Trophoblast cell (in vitro differentiated cells and primary cell): ENCODE results near the gene IGFALS.

ENCODE experiments used
- DNase-seq, 2 donors: peaks; one replicate each; pipeline ENCODE4 v3.0.0-alpha.2; 2016
- H2AFZ ChIP-seq: 2 replicates; pipeline ENCODE4 v1.6.1; 2013; ENCODE audit warnings: low read length, moderate library complexity, mild to moderate bottlenecking; ENCODE audit not compliant: insufficient read depth, poor library complexity
- H2AK5ac ChIP-seq: 2 replicates; pipeline ENCODE4 v1.6.1; 2013; ENCODE audit warnings: mild to moderate bottlenecking, low read length
- H2BK120ac ChIP-seq: 2 replicates; pipeline ENCODE4 v1.6.1; 2013; ENCODE audit warnings: low read length, mild to moderate bottlenecking, moderate library complexity; ENCODE audit not compliant: insufficient read depth, poor library complexity
- H2BK12ac ChIP-seq: 2 replicates; pipeline ENCODE4 v1.6.1; 2013; ENCODE audit warnings: mild to moderate bottlenecking, low read length, moderate library complexity
- H2BK5ac ChIP-seq: 2 replicates; pipeline ENCODE4 v1.6.1; 2013; ENCODE audit warnings: low read length, low read depth, moderate library complexity, mild to moderate bottlenecking; ENCODE audit not compliant: poor library complexity
- H3K14ac ChIP-seq: 2 replicates; pipeline ENCODE4 v1.6.1; 2013; ENCODE audit warnings: mild to moderate bottlenecking, low read length
- H3K18ac ChIP-seq: 2 replicates; pipeline ENCODE4 v1.6.1; 2013; ENCODE audit warnings: mild to moderate bottlenecking, low read length
- H3K23ac ChIP-seq: 2 replicates; pipeline ENCODE4 v1.6.1; 2013; ENCODE audit warnings: low read length
- H3K27ac ChIP-seq: 2 replicates; pipeline ENCODE4 v1.5.1; 2013; ENCODE audit warnings: low read depth, mild to moderate bottlenecking, inconsistent platforms, low read length, moderate library complexity
- H3K27me3 ChIP-seq: 2 replicates; pipeline ENCODE4 v1.6.1; 2013; ENCODE audit warnings: inconsistent platforms, mild to moderate bottlenecking, low read length, moderate library complexity; ENCODE audit not compliant: insufficient read depth
- H3K36me3 ChIP-seq, 2 experiments: 1 replicate in 1 of 2; 2 replicates in 1 of 2; pipeline ENCODE4 v1.6.1; 2013; ENCODE audit warnings: low read length in 2 of 2, mild to moderate bottlenecking in 2 of 2, moderate library complexity in 1 of 2; ENCODE audit not compliant: insufficient read depth in 2 of 2, control insufficient read depth in 1 of 2
- H3K4ac ChIP-seq: 2 replicates; pipeline ENCODE4 v1.6.1; 2013; ENCODE audit warnings: low read depth, mild to moderate bottlenecking, low read length, moderate library complexity
- H3K4me1 ChIP-seq, 2 experiments: 1 replicate in 1 of 2; 2 replicates in 1 of 2; pipeline ENCODE4 v1.6.1; 2013; ENCODE audit warnings: low read length in 2 of 2, mild to moderate bottlenecking in 2 of 2, moderate library complexity in 1 of 2; ENCODE audit not compliant: insufficient read depth in 2 of 2, control insufficient read depth in 1 of 2
- H3K4me2 ChIP-seq: 2 replicates; pipeline ENCODE4 v1.6.1; 2013; ENCODE audit warnings: inconsistent platforms, mild to moderate bottlenecking, low read length, moderate library complexity
- H3K4me3 ChIP-seq: 2 replicates; pipeline ENCODE4 v1.5.1; 2013; ENCODE audit warnings: mild to moderate bottlenecking, low read depth, low read length, inconsistent platforms
- H3K79me1 ChIP-seq: one replicate; pipeline ENCODE4 v1.6.1; 2013; ENCODE audit warnings: low read length
- H3K79me2 ChIP-seq: 2 replicates; pipeline ENCODE4 v1.6.1; 2013; ENCODE audit warnings: low read length, mild to moderate bottlenecking; ENCODE audit not compliant: control insufficient read depth, insufficient read depth, poor library complexity
- H3K9ac ChIP-seq: 2 replicates; pipeline ENCODE4 v1.6.1; 2013; ENCODE audit warnings: mild to moderate bottlenecking, low read length
- H3K9me3 ChIP-seq: 2 replicates; pipeline ENCODE4 v1.6.1; 2013; ENCODE audit warnings: low read depth, mild to moderate bottlenecking, control low read depth, inconsistent platforms, low read length; ENCODE audit not compliant: insufficient read depth
- H4K12ac ChIP-seq: 2 replicates; pipeline ENCODE4 v1.6.1; 2013; ENCODE audit warnings: low read depth, mild to moderate bottlenecking, low read length, moderate library complexity
- H4K8ac ChIP-seq: 2 replicates; pipeline ENCODE4 v1.6.1; 2013; ENCODE audit warnings: low read depth, mild to moderate bottlenecking, low read length, moderate library complexity
- H4K91ac ChIP-seq: one replicate; pipeline ENCODE4 v1.6.1; 2013; ENCODE audit warnings: low read depth, mild to moderate bottlenecking, low read length, moderate library complexity
- WGBS: extraction: QIAGEN DNeasy Blood & Tissue Kit; methylation state at CpG from one replicate; pipeline ENCODE4 v1.1.7; 2013; ENCODE audit warnings: missing lambda C conversion rate; ENCODE audit not compliant: insufficient read length, insufficient coverage; ENCODE audit errors: extremely low coverage; 5-methylcytosine and 5-hydroxymethylcytosine counted together

IGFALS gene

GRCh38 chr16:1831186-1832075, 37.9 kb upstream of the IGFALS start:
- Histone ChIP-seq H3K4me2 (no peak overlapping the region), H3K79me2 (peaks cover 6% of the 10 kb centered on the region), H2BK12ac (no peak overlapping the region), H3K4me3 (no peak overlapping the region), H4K12ac (no peak overlapping the region), H3K23ac (no peak overlapping the region), H2AFZ (no peak overlapping the region), H3K36me3 (peaks cover 0 to 2% of the 10 kb centered on the region in 2 experiments), H2BK120ac (no peak overlapping the region), H4K8ac (no peak overlapping the region), H3K9ac (no peak overlapping the region), H3K4ac (no peak overlapping the region), H3K14ac (no peak overlapping the region), H3K9me3 (no peaks in the 10 kb centered on the region), H3K18ac (no peak overlapping the region), H4K91ac (no peak overlapping the region), H3K79me1 (peaks cover 8% of the 10 kb centered on the region), H3K27me3 (no peaks in the 10 kb centered on the region), H3K4me1 (no peaks in the 10 kb centered on the region), H3K27ac (no peak overlapping the region), H2AK5ac (no peak overlapping the region), H2BK5ac (no peak overlapping the region)
- WGBS, result no CpG with 5 or more reads among the region's 19 CpGs
- DNase-seq, result no peak

- Histone ChIP-seq H3K9ac (no peak overlapping the region), H3K23ac (no peak overlapping the region), H2BK5ac (no peak overlapping the region), H3K79me2 (peaks cover 8% of the 10 kb centered on the region), H3K9me3 (no peaks in the 10 kb centered on the region), H4K12ac (no peak overlapping the region), H2BK12ac (no peak overlapping the region), H3K4me2 (no peak overlapping the region), H2AK5ac (no peak overlapping the region), H3K27me3 (no peaks in the 10 kb centered on the region), H4K8ac (no peak overlapping the region), H3K79me1 (peaks cover 8% of the 10 kb centered on the region), H4K91ac (no peak overlapping the region), H3K4ac (no peak overlapping the region), H3K36me3 (peaks cover 0 to 2% of the 10 kb centered on the region in 2 experiments), H2AFZ (no peak overlapping the region), H3K27ac (no peak overlapping the region), H3K14ac (no peak overlapping the region), H3K18ac (no peak overlapping the region), H3K4me1 (peaks cover 0 to 5% of the 10 kb centered on the region in 2 experiments), H3K4me3 (no peak overlapping the region), H2BK120ac (no peak overlapping the region)
- DNase-seq, result no peak
- WGBS, result no CpG with 5 or more reads among the region's 3 CpGs
These were observed 36.7 kb upstream of the IGFALS start for GRCh38 chr16:1830213-1830612.

- Histone ChIP-seq H4K8ac (no peak overlapping the region), H2AK5ac (no peak overlapping the region), H3K18ac (no peak overlapping the region), H2BK5ac (no peak overlapping the region), H3K23ac (no peak overlapping the region), H3K79me2 (peaks cover 8% of the 10 kb centered on the region), H2BK120ac (no peak overlapping the region), H3K27ac (no peak overlapping the region), H2BK12ac (no peak overlapping the region), H3K4me2 (no peak overlapping the region), H4K91ac (no peak overlapping the region), H3K9me3 (no peaks in the 10 kb centered on the region), H3K27me3 (no peaks in the 10 kb centered on the region), H3K4me3 (no peak overlapping the region), H3K14ac (no peak overlapping the region), H3K9ac (no peak overlapping the region), H3K36me3 (peaks cover 0 to 2% of the 10 kb centered on the region in 2 experiments), H2AFZ (no peak overlapping the region), H3K4ac (no peak overlapping the region), H4K12ac (no peak overlapping the region), H3K79me1 (peaks cover 8% of the 10 kb centered on the region), H3K4me1 (peaks cover 0 to 5% of the 10 kb centered on the region in 2 experiments)
- whole genome bisulfite sequencing, result no CpG with 5 or more reads among the region's 11 CpGs
- no peak for DNase-seq
These were observed 35.3 kb upstream of the IGFALS start for GRCh38 chr16:1828645-1829410.

GRCh38 chr16:1826691-1827573, 33.4 kb upstream of the IGFALS start, which contains the start of the genes FAHD1 and HAGH:
FAHD1 (plus strand) TSS chr16:1827206; CDS start chr16:1827239, 33 bp downstream.
HAGH (minus strand) TSS chr16:1826825; CDS start chr16:1826787, 38 bp downstream.
- Histone ChIP-seq H2BK5ac (peak within 1 kb of the TSS; percentile 85), H3K23ac (no peak within 1 kb of the TSS), H3K79me2 (peaks cover 8% of the 10 kb centered on the region), H3K4ac (peak within 1 kb of the TSS; percentile 48), H2BK12ac (no peak within 1 kb of the TSS), H3K27ac (peak within 1 kb of the TSS; percentile 48), H3K18ac (peak within 1 kb of the TSS; percentile 53), H3K27me3 (no peaks in the 10 kb centered on the region), H4K12ac (peak within 1 kb of the TSS; percentile 46), H4K8ac (peak within 1 kb of the TSS; percentile 95), H2BK120ac (peak within 1 kb of the TSS; percentile 61), H3K9me3 (no peaks in the 10 kb centered on the region), H3K14ac (peak within 1 kb of the TSS; percentile 59), H3K4me2 (peak within 1 kb of the TSS; percentile 67), H2AK5ac (peak within 1 kb of the TSS; percentile 65), H3K79me1 (peaks cover 8% of the 10 kb centered on the region), H2AFZ (peak within 1 kb of the TSS; percentile 80), H3K36me3 (peaks cover 10 to 12% of the 10 kb centered on the region in 2 experiments), H4K91ac (peak within 1 kb of the TSS; percentile 74), H3K9ac (peak within 1 kb of the TSS; percentile 78), H3K4me1 (peaks cover 0 to 5% of the 10 kb centered on the region in 2 experiments), H3K4me3 (peak within 1 kb of the TSS; percentile 94)
- no CpG with 5 or more reads among the region's 104 CpGs for whole genome bisulfite sequencing
- peak; percentile 97 for DNase-seq
